Cardiac muscle cell (in vitro differentiated cells and primary cell): ENCODE measurements around the gene FXYD6. TPM values are rescaled to one million over a fixed set of nuclear protein-coding genes. Genes with fewer than 3 reads are reported as not detected.

Experiments
- DNase-seq, 2 donors: peaks; one replicate each; pipeline versions ENCODE4 v3.0.0 to v3.0.0-alpha.2; 2010 to 2017; ENCODE audit warnings: low read depth in 1 of 2, low spot score in 1 of 2
- H3K27ac ChIP-seq: fragments of 200-600 bp; sonication (generic); 2 replicates; pipeline ENCODE4 v1.5.1; 2016
- H3K27me3 ChIP-seq: fragments of 200-600 bp; sonication (generic); 2 replicates; pipeline ENCODE4 v1.6.0; 2016; ENCODE audit warnings: control low read depth
- H3K36me3 ChIP-seq: fragments of 200-600 bp; sonication (generic); 2 replicates; pipeline ENCODE4 v1.5.1; 2016; ENCODE audit warnings: control low read depth
- H3K4me1 ChIP-seq: fragments of 200-600 bp; sonication (generic); 2 replicates; pipeline ENCODE4 v1.8.1; 2017; ENCODE audit warnings: low read depth, mild to moderate bottlenecking, mixed run types
- H3K4me3 ChIP-seq: fragments of 200-600 bp; sonication (generic); 2 replicates; pipeline ENCODE4 v1.5.1; 2016; ENCODE audit warnings: mild to moderate bottlenecking
- H3K9me3 ChIP-seq: fragments of 200-600 bp; sonication (generic); 2 replicates; pipeline ENCODE4 v1.5.1; 2017; ENCODE audit warnings: low read depth, mild to moderate bottlenecking, control low read depth
- CTCF ChIP-seq: IDR thresholded peaks from 2 replicates; pipeline ENCODE4 v1.5.1; 2012; ENCODE audit warnings: low read depth, mild to moderate bottlenecking, low read length
- polyA plus RNA-seq: library from polyadenylated mRNA; unstranded; fragments of >200 nt; fragmentation: Nextera tagmentation; extraction: Ambion mirVana; gene quantifications from 2 replicates; pipeline ENCODE4 v1.2.1, GENCODE V29; 2016
- total RNA-seq: library from RNA; depleted of rRNA; stranded (reverse); fragments of >200 nt; gene quantifications from 2 replicates; pipeline ENCODE4 v1.2.3, GENCODE V29; 2016

Gene FXYD6
- total and polyA plus RNA-seq, 2 experiments from 2014 or later: 310 to 403 TPM

- no peak overlapping the region for H3K4me3 ChIP-seq
- H3K4me1 ChIP-seq: peaks cover 43% of the 10 kb centered on the region
- no peak overlapping the region for H3K27ac ChIP-seq
- no peaks in the 10 kb centered on the region for H3K36me3 ChIP-seq
- no peaks in the 10 kb centered on the region for H3K9me3 ChIP-seq
- H3K27me3 ChIP-seq: no peaks in the 10 kb centered on the region
- TF ChIP-seq CTCF: no peak
- DNase-seq: no peak
Observed at GRCh38 chr11:117871160-117871559, 5.3 kb downstream of the FXYD6 start.

GRCh38 chr11:117870103-117870952 lies 6.1 kb downstream of the FXYD6 start:
- Histone ChIP-seq H3K27ac (peak overlapping the region; percentile 61), H3K36me3 (no peaks in the 10 kb centered on the region), H3K4me1 (peaks cover 40% of the 10 kb centered on the region), H3K27me3 (no peaks in the 10 kb centered on the region), H3K4me3 (no peak overlapping the region), H3K9me3 (no peaks in the 10 kb centered on the region)
- no peak for TF ChIP-seq CTCF
- DNase-seq: peak in 1 of 2 donors; percentile 32

- no peak for DNase-seq
- H3K36me3 ChIP-seq: no peaks in the 10 kb centered on the region
- no peak overlapping the region for H3K4me3 ChIP-seq
- TF ChIP-seq CTCF: no peak
- H3K4me1 ChIP-seq: peaks cover 34% of the 10 kb centered on the region
- H3K9me3 ChIP-seq: no peaks in the 10 kb centered on the region
- no peaks in the 10 kb centered on the region for H3K27me3 ChIP-seq
- H3K27ac ChIP-seq: peak overlapping the region; percentile 61
Observed at GRCh38 chr11:117869604-117870003, 6.9 kb downstream of the FXYD6 start.

GRCh38 chr11:117868815-117869561 lies 7.5 kb downstream of the FXYD6 start:
- no peak for TF ChIP-seq CTCF

GRCh38 chr11:117868088-117868487 lies 8.4 kb downstream of the FXYD6 start:
- H3K27me3 ChIP-seq: no peaks in the 10 kb centered on the region
- no peak overlapping the region for H3K27ac ChIP-seq
- H3K4me1 ChIP-seq: peaks cover 29% of the 10 kb centered on the region
- no peaks in the 10 kb centered on the region for H3K36me3 ChIP-seq
- no peak overlapping the region for H3K4me3 ChIP-seq
- H3K9me3 ChIP-seq: no peaks in the 10 kb centered on the region
- DNase-seq: no peak
- no peak for TF ChIP-seq CTCF

More at GRCh38 chr11:117868815-117869561, 7.5 kb downstream of the FXYD6 start:
- Histone ChIP-seq H3K36me3 (no peaks in the 10 kb centered on the region), H3K27ac (peak overlapping the region; percentile 61), H3K27me3 (no peaks in the 10 kb centered on the region), H3K4me3 (no peak overlapping the region), H3K4me1 (peaks cover 29% of the 10 kb centered on the region), H3K9me3 (no peaks in the 10 kb centered on the region)
- DNase-seq: no peak
